Measurements from ENCODE around the gene HMGXB3. TPM values are rescaled to one million over a fixed set of nuclear protein-coding genes. Genes with fewer than 3 reads are reported as not detected.

Gene HMGXB3
- total and polyA plus RNA-seq, 9 donors, result 14.2 to 25.4 (median 18.0) TPM

DNA sequence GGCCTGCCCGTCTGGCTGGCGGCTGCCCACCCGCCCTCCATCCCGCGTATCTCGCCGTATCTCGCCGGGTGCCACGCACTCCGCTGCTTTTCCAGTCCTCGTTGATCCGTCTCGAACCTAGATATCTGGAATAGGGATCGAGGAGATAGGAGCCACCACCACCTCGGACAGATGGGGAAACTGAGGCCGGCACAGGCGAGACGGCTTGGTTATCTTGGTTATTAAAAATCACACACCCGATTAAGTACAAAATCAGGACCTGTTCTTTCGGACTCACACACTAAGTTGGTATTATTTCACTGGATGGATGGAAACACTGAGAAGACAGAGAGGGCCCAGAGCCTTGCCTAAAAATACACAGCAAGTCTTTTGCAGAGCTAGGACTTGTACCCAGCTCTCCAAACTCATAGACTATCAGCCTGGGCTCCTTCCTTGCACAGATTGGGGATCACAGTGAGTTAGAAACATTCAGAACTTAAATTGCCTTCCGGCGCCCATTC is 39.3 kb upstream of the HMGXB3 start:
- peak; percentile 4 for DNase-seq

DNA sequence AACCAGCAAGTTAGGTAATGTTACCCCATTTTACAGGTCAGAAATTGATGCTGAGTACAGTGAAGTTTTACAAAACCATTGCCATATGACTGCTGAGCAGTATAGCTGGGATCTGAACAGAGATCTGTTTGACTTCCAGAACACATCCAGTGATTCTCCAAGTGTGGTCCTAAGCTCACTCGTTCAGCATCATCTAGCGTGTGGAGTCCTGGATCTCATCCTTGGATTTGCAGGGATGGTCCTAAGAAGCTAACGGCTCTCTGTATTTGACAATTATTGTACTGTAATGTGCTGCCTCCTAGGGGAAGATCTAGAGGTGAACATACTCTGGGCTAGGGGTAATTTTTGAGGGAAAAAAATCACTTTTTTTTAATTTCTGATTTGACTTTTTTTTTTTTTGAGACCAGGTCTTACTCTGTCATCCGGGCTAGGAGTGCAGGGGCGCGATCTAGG is 38.6 kb upstream of the HMGXB3 start:
- peak; percentile 44 for DNase-seq
- 40% methylated on average over 2 of the region's 6 CpGs for WGBS (ENCODE audit: insufficient coverage)
- no peaks in the 10 kb centered on the region for H3K27me3 ChIP-seq (ENCODE audit: control insufficient read depth, insufficient read depth, low read length)
- H3K27ac ChIP-seq (ENCODE audit: low read length), result no peak overlapping the region
- H3K9me3 ChIP-seq (replicated peaks; ENCODE audit: control insufficient read depth, low read depth, low read length), result no peaks in the 10 kb centered on the region
- H3K36me3 ChIP-seq (ENCODE audit: control insufficient read depth, insufficient read depth, low read length), result no peaks in the 10 kb centered on the region
- no peak overlapping the region for H3K4me3 ChIP-seq (ENCODE audit: low read length)
- H3K4me1 ChIP-seq (ENCODE audit: control insufficient read depth, insufficient read depth, low read length), result peaks cover 9% of the 10 kb centered on the region

More for the DNA sequence above, 39.3 kb upstream of the HMGXB3 start:
- no peaks in the 10 kb centered on the region for H3K36me3 ChIP-seq (ENCODE audit: control insufficient read depth, insufficient read depth, low read length)
- no peaks in the 10 kb centered on the region for H3K9me3 ChIP-seq (replicated peaks; ENCODE audit: control insufficient read depth, low read depth, low read length)
- peak overlapping the region; percentile 93 for H3K4me3 ChIP-seq (ENCODE audit: low read length)
- peaks cover 9% of the 10 kb centered on the region for H3K4me1 ChIP-seq (ENCODE audit: control insufficient read depth, insufficient read depth, low read length)
- H3K27ac ChIP-seq (ENCODE audit: low read length), result peak overlapping the region; percentile 96
- H3K27me3 ChIP-seq (ENCODE audit: control insufficient read depth, insufficient read depth, low read length), result no peaks in the 10 kb centered on the region
- 1% methylated on average over 14 of the region's 23 CpGs for WGBS (ENCODE audit: insufficient coverage)

DNA sequence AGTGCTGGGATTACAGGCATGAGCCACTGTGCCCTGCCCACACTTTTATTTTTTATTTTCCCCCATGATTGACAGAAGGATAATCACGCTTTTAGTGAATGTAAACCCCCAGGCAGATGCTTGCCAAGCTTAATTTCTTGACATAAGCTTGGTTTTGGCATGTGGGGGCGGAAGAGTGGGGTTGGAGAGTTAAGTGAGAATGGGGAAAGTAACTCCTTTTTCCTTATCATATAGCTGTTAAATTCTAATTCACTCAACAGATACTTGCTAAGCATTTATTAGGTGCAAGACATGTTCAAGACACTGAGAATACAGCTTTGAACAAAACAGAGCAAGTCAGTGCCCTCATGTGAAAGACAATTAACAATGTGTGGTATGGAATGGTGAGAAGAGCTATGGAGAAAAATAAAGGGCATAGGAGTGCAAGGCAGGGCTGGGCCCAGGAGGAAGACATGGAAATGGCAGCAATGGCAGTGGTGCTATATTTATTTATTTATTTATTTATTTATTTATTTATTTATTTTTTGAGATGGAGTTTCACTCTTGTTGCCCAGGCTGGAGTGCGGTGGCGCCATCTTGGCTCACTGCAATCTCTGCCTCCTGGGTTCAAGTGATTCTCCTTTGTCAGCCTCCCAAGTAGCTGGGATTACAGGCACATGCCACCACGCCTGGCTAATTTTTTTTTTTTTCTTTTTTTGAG is 37.8 kb upstream of the HMGXB3 start:
- no peaks in the 10 kb centered on the region for H3K36me3 ChIP-seq (ENCODE audit: control insufficient read depth, insufficient read depth, low read length)
- DNase-seq, result no peak
- H3K4me1 ChIP-seq (ENCODE audit: control insufficient read depth, insufficient read depth, low read length), result peaks cover 9% of the 10 kb centered on the region
- no peak overlapping the region for H3K27ac ChIP-seq (ENCODE audit: low read length)
- H3K9me3 ChIP-seq (replicated peaks; ENCODE audit: control insufficient read depth, low read depth, low read length), result no peaks in the 10 kb centered on the region
- 100% methylated on average over 3 of the region's 5 CpGs for WGBS (ENCODE audit: insufficient coverage)
- H3K4me3 ChIP-seq (ENCODE audit: low read length), result no peak overlapping the region
- H3K27me3 ChIP-seq (ENCODE audit: control insufficient read depth, insufficient read depth, low read length), result no peaks in the 10 kb centered on the region

DNA sequence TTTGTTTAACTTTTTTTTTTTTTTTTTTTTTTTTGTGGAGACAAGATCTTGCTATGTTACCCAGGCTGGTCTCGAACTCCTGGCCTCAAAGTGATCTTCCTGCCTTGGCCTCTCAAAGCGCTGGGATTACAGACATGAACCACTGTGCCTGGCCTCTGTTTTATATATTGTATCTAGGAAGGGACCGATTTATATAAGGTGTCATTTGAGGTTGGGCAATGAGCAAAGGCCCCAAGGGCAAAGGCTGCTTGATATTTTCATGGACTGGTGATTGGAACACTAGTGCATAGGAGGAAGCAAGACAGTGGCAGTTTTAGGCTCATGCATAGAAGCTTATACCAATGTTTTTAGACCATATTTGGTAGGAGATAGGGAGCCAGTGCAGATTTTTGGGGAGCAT is 36.8 kb upstream of the HMGXB3 start:
- H3K4me3 ChIP-seq (ENCODE audit: low read length), result no peak overlapping the region
- WGBS (ENCODE audit: insufficient coverage), result 92% methylated on average over 3 of the region's 3 CpGs

DNA sequence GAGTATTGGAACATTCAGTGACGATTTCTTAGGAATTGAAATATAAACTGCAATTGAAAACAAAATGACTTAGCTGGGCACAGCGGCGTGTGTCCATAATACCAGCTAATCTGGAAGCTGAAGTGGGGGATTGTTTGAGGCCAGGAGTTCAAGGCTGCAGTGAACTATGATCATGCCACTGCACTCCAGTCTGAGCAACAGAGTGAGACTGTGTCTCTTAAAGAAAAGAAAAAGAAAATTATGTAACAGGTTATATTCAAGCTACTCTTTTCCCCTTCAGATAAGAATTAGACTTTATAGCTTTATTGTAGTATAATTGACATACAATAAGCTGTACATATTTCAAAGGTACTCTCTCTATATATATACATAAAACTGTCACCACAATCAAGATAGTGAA is 33.6 kb upstream of the HMGXB3 start:
- WGBS (ENCODE audit: insufficient coverage), result 52% methylated on average over 2 of the region's 3 CpGs

More for the DNA sequence above, 36.8 kb upstream of the HMGXB3 start:
- H3K27ac ChIP-seq (ENCODE audit: low read length), result no peak overlapping the region
- no peaks in the 10 kb centered on the region for H3K9me3 ChIP-seq (replicated peaks; ENCODE audit: control insufficient read depth, low read depth, low read length)
- H3K4me1 ChIP-seq (ENCODE audit: control insufficient read depth, insufficient read depth, low read length), result peaks cover 9% of the 10 kb centered on the region
- DNase-seq, result no peak
- no peaks in the 10 kb centered on the region for H3K27me3 ChIP-seq (ENCODE audit: control insufficient read depth, insufficient read depth, low read length)
- no peaks in the 10 kb centered on the region for H3K36me3 ChIP-seq (ENCODE audit: control insufficient read depth, insufficient read depth, low read length)

DNA sequence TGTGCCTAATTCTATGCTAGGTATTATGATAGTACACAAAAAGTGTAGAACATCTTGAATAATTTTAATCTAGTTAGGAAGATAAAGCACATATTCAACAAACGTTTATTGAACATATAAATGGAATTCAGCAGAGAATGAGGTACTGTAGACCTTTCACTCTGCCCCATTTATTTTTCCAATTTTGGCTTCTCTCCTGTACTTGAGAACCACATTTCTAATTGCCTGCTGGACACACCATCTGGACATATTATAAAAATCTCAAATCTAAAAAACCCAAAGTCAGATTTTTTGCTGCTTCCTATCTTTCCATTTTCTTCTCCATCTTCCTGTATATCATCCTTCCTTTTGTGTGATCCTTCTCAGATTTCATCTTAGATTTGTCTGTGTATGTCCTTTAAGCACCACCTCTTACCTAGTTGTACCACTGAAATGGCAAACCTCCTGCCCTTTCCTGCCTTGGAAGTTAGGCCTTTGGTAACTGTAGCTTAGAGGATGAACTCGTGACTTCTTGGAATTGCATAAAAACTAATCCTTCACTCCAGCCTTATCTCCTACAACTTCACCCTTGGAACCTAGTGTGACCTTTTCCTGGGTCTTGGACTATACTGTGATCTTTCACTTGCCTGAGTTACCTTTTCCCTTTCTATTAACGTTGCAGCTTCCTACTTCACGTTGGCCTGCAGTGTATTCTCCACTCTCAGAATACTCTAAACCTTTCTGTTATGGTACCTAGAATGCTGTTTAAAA is 31.2 kb upstream of the HMGXB3 start:
- H3K4me3 ChIP-seq (ENCODE audit: low read length), result no peak overlapping the region
- H3K27me3 ChIP-seq (ENCODE audit: control insufficient read depth, insufficient read depth, low read length), result no peaks in the 10 kb centered on the region
- WGBS (ENCODE audit: insufficient coverage), result 75% methylated on average over 1 of the region's 4 CpGs
- peaks cover 5% of the 10 kb centered on the region for H3K36me3 ChIP-seq (ENCODE audit: control insufficient read depth, insufficient read depth, low read length)
- H3K27ac ChIP-seq (ENCODE audit: low read length), result no peak overlapping the region
- no peaks in the 10 kb centered on the region for H3K4me1 ChIP-seq (ENCODE audit: control insufficient read depth, insufficient read depth, low read length)
- DNase-seq, result no peak
- no peaks in the 10 kb centered on the region for H3K9me3 ChIP-seq (replicated peaks; ENCODE audit: control insufficient read depth, low read depth, low read length)

More for the DNA sequence above, 33.6 kb upstream of the HMGXB3 start:
- no peaks in the 10 kb centered on the region for H3K9me3 ChIP-seq (replicated peaks; ENCODE audit: control insufficient read depth, low read depth, low read length)
- H3K27ac ChIP-seq (ENCODE audit: low read length), result no peak overlapping the region
- peaks cover 5% of the 10 kb centered on the region for H3K36me3 ChIP-seq (ENCODE audit: control insufficient read depth, insufficient read depth, low read length)
- DNase-seq, result no peak
- H3K4me1 ChIP-seq (ENCODE audit: control insufficient read depth, insufficient read depth, low read length), result no peaks in the 10 kb centered on the region
- no peaks in the 10 kb centered on the region for H3K27me3 ChIP-seq (ENCODE audit: control insufficient read depth, insufficient read depth, low read length)
- H3K4me3 ChIP-seq (ENCODE audit: low read length), result no peak overlapping the region

DNA sequence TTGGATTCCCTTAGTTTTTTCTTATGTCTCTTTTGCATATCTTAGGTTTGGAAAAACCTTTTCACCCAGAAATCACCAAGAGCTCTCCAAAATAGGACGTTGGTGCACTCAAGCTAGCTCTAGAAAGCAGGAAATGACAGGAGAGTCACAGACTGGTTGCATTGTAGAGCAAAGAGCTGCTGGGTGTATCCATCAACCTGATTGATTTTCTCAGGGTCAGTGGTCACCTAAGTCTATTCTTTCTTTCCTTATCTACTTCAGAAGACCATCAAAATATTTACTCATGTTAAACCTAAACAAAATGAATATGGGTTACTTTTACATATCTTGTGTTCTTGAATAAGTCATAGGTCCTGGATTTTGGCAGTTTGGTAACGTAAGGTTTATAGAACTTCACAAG is 25.1 kb upstream of the HMGXB3 start:
- Histone ChIP-seq H3K4me3 (ENCODE audit: low read length) (no peak overlapping the region), H3K27me3 (ENCODE audit: control insufficient read depth, insufficient read depth, low read length) (no peaks in the 10 kb centered on the region), H3K36me3 (ENCODE audit: control insufficient read depth, insufficient read depth, low read length) (peaks cover 23% of the 10 kb centered on the region), H3K27ac (ENCODE audit: low read length) (no peak overlapping the region), H3K9me3 (replicated peaks; ENCODE audit: control insufficient read depth, low read depth, low read length) (no peaks in the 10 kb centered on the region), H3K4me1 (ENCODE audit: control insufficient read depth, insufficient read depth, low read length) (no peaks in the 10 kb centered on the region)
- DNase-seq, result no peak
- WGBS (ENCODE audit: insufficient coverage), result 70% methylated on average over 2 of the region's 2 CpGs

DNA sequence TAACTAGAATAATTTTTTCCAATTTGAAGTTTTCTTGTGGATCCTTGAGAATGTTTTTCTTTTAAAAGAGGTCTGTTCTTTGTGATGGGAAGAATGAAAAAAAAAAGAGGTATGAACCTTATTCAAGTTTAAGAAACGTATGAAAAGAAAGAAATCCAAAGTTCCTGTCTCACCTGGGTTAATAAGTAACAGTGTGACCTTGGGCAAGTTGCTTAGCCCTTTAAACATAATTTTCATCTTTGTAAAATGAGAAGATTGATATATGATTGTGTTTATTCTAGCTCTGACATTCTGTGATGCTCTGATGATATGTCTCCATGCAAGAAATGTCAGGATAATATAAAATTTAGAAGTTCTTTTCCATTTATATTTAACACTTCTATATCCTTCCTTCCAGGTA is 20.6 kb upstream of the HMGXB3 start:
- Histone ChIP-seq H3K4me1 (ENCODE audit: control insufficient read depth, insufficient read depth, low read length) (no peaks in the 10 kb centered on the region), H3K27me3 (ENCODE audit: control insufficient read depth, insufficient read depth, low read length) (no peaks in the 10 kb centered on the region), H3K27ac (ENCODE audit: low read length) (no peak overlapping the region), H3K4me3 (ENCODE audit: low read length) (no peak overlapping the region), H3K9me3 (replicated peaks; ENCODE audit: control insufficient read depth, low read depth, low read length) (no peaks in the 10 kb centered on the region), H3K36me3 (ENCODE audit: control insufficient read depth, insufficient read depth, low read length) (peaks cover 30% of the 10 kb centered on the region)
- WGBS (ENCODE audit: insufficient coverage), result no CpG with 5 or more reads among the region's 1 CpG
- DNase-seq, result no peak

DNA sequence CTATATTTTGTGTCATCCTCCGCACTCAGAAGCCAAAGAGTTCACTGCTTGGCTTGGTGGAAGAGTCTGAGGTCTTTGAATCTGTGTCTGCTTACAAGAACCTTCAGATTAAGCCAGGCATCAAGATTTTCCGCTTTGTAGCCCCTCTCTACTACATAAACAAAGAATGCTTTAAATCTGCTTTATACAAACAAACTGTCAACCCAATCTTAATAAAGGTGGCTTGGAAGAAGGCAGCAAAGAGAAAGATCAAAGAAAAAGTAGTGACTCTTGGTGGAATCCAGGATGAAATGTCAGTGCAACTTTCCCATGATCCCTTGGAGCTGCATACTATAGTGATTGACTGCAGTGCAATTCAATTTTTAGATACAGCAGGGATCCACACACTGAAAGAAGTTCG is 19.3 kb upstream of the HMGXB3 start:
- no peak for DNase-seq
- Histone ChIP-seq H3K27ac (ENCODE audit: low read length) (no peak overlapping the region), H3K4me3 (ENCODE audit: low read length) (no peak overlapping the region), H3K4me1 (ENCODE audit: control insufficient read depth, insufficient read depth, low read length) (no peaks in the 10 kb centered on the region), H3K9me3 (replicated peaks; ENCODE audit: control insufficient read depth, low read depth, low read length) (no peaks in the 10 kb centered on the region), H3K36me3 (ENCODE audit: control insufficient read depth, insufficient read depth, low read length) (peaks cover 30% of the 10 kb centered on the region), H3K27me3 (ENCODE audit: control insufficient read depth, insufficient read depth, low read length) (no peaks in the 10 kb centered on the region)
- no CpG with 5 or more reads among the region's 3 CpGs for WGBS (ENCODE audit: insufficient coverage)

DNA sequence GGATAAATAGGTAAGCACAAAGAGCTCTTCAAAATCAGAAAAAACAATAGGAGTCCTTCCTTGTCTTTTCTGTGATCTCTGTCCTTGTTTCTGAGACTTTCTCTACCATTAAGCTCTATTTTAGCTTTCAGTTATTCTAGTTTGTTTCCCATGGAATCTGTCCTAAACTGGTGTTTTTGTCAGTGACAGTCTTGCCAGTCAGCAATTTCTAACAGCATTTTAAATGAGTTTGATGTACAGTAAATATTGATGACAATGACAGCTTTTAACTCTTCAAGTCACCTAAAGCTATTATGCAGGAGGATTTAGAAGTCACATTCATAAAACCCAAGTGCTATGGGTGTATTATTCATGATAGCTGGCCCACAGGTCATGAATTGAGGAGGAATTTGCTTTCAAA is 18.0 kb upstream of the HMGXB3 start:
- H3K4me3 ChIP-seq (ENCODE audit: low read length), result no peak overlapping the region

More for the DNA sequence above, 18.0 kb upstream of the HMGXB3 start:
- peaks cover 30% of the 10 kb centered on the region for H3K36me3 ChIP-seq (ENCODE audit: control insufficient read depth, insufficient read depth, low read length)
- no peak overlapping the region for H3K27ac ChIP-seq (ENCODE audit: low read length)
- no peaks in the 10 kb centered on the region for H3K27me3 ChIP-seq (ENCODE audit: control insufficient read depth, insufficient read depth, low read length)
- H3K9me3 ChIP-seq (replicated peaks; ENCODE audit: control insufficient read depth, low read depth, low read length), result no peaks in the 10 kb centered on the region
- no peaks in the 10 kb centered on the region for H3K4me1 ChIP-seq (ENCODE audit: control insufficient read depth, insufficient read depth, low read length)
- no peak for DNase-seq
